Breast epithelium (tissue), 4 donors: Measurements from ENCODE around the gene CCDC138. TPM values are rescaled to one million over a fixed set of nuclear protein-coding genes. Genes with fewer than 3 reads are reported as not detected.

Source experiments
- DNase-seq, 2 donors: peaks; one replicate each; pipeline ENCODE4 v3.0.0-alpha.2; 2019; ENCODE audit warnings: low spot score in 2 of 2
- H3K27ac ChIP-seq, 2 donors: fragments of 200-600 bp; sonication (generic) in 1 of 2; one replicate each; pipeline ENCODE4 v1.5.1; 2016 to 2019; ENCODE audit warnings: mild to moderate bottlenecking in 1 of 2
- H3K27me3 ChIP-seq, 2 donors: fragments of 200-600 bp; sonication (generic) in 1 of 2; one replicate each; pipeline versions ENCODE4 v1.5.1 to v1.6.0; 2017 to 2019; ENCODE audit warnings: control low read depth in 1 of 2, mild to moderate bottlenecking in 1 of 2
- H3K36me3 ChIP-seq: fragments of 200-600 bp; one replicate; pipeline ENCODE4 v1.5.1; 2019
- H3K4me1 ChIP-seq, 2 donors: fragments of 200-600 bp; sonication (generic); one replicate each; pipeline ENCODE4 v1.5.1; 2016 to 2019; ENCODE audit warnings: control low read depth in 1 of 2
- H3K4me3 ChIP-seq, 3 donors: fragments of 200-600 bp; sonication (generic); 1 replicate in 2 of 3; 2 replicates in 1 of 3; pipeline ENCODE4 v1.5.1; 2016 to 2019; ENCODE audit warnings: mild to moderate bottlenecking in 3 of 3, moderate library complexity in 2 of 3
- H3K9me3 ChIP-seq, 2 donors: fragments of 200-600 bp; sonication (generic) in 1 of 2; one replicate each; pipeline ENCODE4 v1.5.1; 2016 to 2019; ENCODE audit warnings: control low read depth in 1 of 2
- POLR2A ChIP-seq: fragments of 450-650 bp; IDR thresholded peaks from one replicate; pipeline ENCODE4 v1.6.1; 2016; ENCODE audit warnings: antibody characterized with exemption, mild to moderate bottlenecking, moderate library complexity
- POLR2AphosphoS5 ChIP-seq, 3 donors: sonication (generic); formaldehyde crosslinking; IDR thresholded peaks; one replicate each; pipeline ENCODE4 v1.6.1; 2017; ENCODE audit warnings: antibody characterized with exemption in 3 of 3
- intact Hi-C: fragments of 100-400 bp; cut with DNase I; formaldehyde crosslinking; loops from one replicate; pipeline ENCODE4 v1.15.1; 2023; ENCODE audit warnings: low total_unique reads
- total RNA-seq, 3 donors: library from RNA; depleted of rRNA; stranded (reverse); fragments of >200 nt; gene quantifications; one replicate each; pipeline ENCODE4 v1.1.0, GENCODE V29; 2016
- TF ChIP-seq, protein P1 (sequence below), 3 donors: fragments of 450-650 bp; IDR thresholded peaks; one replicate each; pipeline ENCODE4 v1.5.1; 2016 to 2017; ENCODE audit warnings: antibody characterized with exemption in 3 of 3, mild to moderate bottlenecking in 3 of 3, moderate library complexity in 3 of 3

The CCDC138 gene
- total RNA-seq, 3 donors from 2014 or later, result 2.1 to 13.5 (median 5.2) TPM

DNA sequence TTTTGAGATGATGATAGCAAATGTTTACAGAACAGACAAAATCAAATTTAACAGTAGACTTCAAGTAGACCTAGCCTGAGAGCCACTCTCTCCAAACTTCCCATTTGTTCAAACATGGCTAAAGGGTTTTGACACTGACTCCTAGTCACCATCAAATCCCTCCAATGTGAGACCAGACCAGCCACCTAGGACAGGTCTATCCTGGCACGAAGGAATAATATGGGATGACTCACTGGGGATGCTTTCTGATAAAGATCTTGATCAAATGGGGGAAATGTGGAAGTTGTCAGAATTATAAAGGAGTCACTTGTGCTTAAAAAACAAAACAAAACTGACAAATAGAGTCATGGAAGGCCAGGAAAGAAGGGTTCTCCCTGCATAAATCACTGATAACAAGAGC is 106.7 kb downstream of the CCDC138 start:
- Histone ChIP-seq H3K27ac (no peak overlapping the region), H3K4me3 (no peak overlapping the region), H3K36me3 (no peaks in the 10 kb centered on the region), H3K9me3 (peaks cover 7 to 8% of the 10 kb centered on the region in 2 donors), H3K27me3 (no peaks in the 10 kb centered on the region), H3K4me1 (no peaks in the 10 kb centered on the region)
- DNase-seq, result no peak
- intact Hi-C loops, result no loop called here
- no peak for TF ChIP-seq POLR2AphosphoS5 (IDR thresholded peaks at IDR 0.05)
- TF ChIP-seq, protein P1, sequence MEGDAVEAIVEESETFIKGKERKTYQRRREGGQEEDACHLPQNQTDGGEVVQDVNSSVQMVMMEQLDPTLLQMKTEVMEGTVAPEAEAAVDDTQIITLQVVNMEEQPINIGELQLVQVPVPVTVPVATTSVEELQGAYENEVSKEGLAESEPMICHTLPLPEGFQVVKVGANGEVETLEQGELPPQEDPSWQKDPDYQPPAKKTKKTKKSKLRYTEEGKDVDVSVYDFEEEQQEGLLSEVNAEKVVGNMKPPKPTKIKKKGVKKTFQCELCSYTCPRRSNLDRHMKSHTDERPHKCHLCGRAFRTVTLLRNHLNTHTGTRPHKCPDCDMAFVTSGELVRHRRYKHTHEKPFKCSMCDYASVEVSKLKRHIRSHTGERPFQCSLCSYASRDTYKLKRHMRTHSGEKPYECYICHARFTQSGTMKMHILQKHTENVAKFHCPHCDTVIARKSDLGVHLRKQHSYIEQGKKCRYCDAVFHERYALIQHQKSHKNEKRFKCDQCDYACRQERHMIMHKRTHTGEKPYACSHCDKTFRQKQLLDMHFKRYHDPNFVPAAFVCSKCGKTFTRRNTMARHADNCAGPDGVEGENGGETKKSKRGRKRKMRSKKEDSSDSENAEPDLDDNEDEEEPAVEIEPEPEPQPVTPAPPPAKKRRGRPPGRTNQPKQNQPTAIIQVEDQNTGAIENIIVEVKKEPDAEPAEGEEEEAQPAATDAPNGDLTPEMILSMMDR (IDR thresholded peaks at IDR 0.05), result no peak
- no peak for TF ChIP-seq POLR2A

DNA sequence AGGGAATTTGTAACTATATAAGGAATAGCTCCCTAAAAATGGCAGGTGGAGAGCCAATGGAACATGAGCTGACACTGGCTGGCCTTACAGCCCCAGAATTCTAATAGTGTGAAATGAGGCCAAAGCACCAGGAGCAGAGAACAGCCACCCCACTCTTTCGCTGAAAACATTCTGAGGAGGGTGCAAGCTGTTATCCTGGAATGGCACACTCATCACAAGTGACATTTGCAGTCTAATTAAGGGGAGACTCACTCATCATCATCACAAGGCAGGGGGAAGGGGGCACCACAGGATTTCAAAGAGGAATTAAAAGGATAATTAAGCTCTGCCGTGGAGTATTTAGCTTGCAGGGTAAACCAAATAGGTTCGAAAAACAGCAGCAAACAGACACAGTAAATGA is 108.2 kb downstream of the CCDC138 start:
- no peak overlapping the region for H3K4me3 ChIP-seq
- no peaks in the 10 kb centered on the region for H3K27me3 ChIP-seq
- intact Hi-C loops, result no loop called here
- no peak for DNase-seq
- H3K36me3 ChIP-seq, result no peaks in the 10 kb centered on the region
- no peaks in the 10 kb centered on the region for H3K4me1 ChIP-seq
- TF ChIP-seq POLR2A (no peak), POLR2AphosphoS5 (IDR thresholded peaks at IDR 0.05) (no peak)
- TF ChIP-seq, protein P1 (IDR thresholded peaks at IDR 0.05), result no peak
- peaks cover 2 to 8% of the 10 kb centered on the region in 2 donors for H3K9me3 ChIP-seq
- no peak overlapping the region for H3K27ac ChIP-seq

DNA sequence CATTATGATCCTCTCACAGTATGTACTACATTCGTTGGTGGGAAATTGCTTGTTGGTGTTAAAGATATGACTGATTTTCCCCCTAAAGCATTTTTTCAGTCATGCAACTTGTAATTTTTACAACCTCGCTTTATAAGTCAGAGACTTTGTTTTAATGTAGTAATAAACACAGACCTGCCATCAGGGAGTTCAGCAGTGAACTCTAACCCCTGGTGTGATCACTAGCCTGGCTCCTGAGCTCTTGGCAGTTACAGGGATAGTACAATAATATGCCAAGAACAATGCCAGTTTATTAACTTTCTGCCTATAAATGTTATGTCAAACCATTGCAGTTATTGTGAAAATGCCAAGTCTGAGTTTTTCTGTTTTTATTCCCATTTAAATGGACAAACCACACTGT is 108.6 kb downstream of the CCDC138 start:
- peaks cover 0 to 6% of the 10 kb centered on the region in 2 donors for H3K9me3 ChIP-seq
- TF ChIP-seq, protein P1 (IDR thresholded peaks at IDR 0.05), result no peak
- TF ChIP-seq POLR2A, result no peak
- TF ChIP-seq POLR2AphosphoS5 (IDR thresholded peaks at IDR 0.05), result no peak
- no peaks in the 10 kb centered on the region for H3K4me1 ChIP-seq
- H3K4me3 ChIP-seq, result no peak overlapping the region
- H3K27me3 ChIP-seq, result no peaks in the 10 kb centered on the region
- no peak overlapping the region for H3K27ac ChIP-seq
- no peak for DNase-seq
- H3K36me3 ChIP-seq, result no peaks in the 10 kb centered on the region
- intact Hi-C loops, result no loop called here

DNA sequence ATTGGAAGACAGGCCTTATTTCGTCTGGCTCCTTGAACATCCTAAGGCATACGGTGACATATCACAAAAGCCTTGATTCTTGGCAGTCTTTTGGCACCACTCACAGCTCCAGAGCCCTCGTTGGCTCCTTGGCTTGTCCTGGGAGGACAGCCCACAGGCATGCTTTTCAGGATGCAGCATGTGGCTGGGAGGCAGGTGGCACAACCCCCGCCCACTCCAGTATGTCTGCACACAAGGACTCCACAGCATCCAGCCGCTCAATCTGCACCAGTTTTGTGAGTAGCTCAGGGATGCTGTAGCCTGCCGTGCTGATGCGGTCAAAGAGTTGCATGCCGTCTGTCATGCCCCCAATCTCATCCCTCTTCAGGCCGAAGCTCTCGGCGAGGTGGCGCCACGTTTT is 110.2 kb downstream of the CCDC138 start:
- intact Hi-C loops, result no loop called here
- Histone ChIP-seq H3K4me3 (no peak overlapping the region), H3K9me3 (no peaks in the 10 kb centered on the region), H3K27me3 (no peaks in the 10 kb centered on the region), H3K27ac (no peak overlapping the region), H3K36me3 (no peaks in the 10 kb centered on the region), H3K4me1 (no peaks in the 10 kb centered on the region)
- TF ChIP-seq POLR2A (no peak), POLR2AphosphoS5 (IDR thresholded peaks at IDR 0.05) (no peak)
- TF ChIP-seq, protein P1 (IDR thresholded peaks at IDR 0.05), result no peak
- no peak for DNase-seq

DNA sequence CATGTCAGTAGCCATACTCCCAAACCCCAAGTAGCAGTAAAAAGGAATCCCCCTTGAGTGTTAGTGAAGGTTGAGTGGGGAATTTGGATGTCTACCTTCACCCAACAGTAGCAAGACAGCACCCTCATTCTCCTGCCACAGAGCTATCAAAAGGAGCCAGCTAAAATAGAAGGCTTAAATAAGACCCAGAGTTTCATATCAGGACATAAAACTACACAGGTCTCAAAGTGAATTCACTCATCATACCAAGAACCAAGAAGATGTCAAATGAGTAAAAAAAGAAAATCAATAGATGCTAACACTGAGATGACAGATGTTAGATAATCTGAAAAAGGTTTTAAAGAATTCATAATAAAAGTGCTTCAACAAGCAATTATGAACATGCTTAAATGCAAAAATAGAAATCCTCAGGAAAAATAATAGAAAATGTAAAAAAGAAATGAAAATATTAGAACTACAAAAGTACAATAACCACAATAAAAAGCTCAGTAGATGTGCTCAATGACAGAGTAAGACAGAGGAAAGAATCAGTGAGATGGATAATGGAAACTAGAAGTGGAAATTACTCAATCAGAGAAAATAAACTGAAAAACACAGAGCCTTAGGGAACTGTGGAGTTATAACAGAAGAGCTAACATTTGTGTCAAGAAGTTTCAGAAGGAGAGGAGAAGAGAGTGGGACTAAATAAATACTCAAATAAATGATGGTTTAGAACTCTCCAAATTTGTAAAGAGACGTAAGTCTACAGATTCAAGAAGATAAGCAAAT is 111.9 kb downstream of the CCDC138 start:
- Histone ChIP-seq H3K27me3 (no peaks in the 10 kb centered on the region), H3K4me1 (no peaks in the 10 kb centered on the region), H3K36me3 (no peaks in the 10 kb centered on the region), H3K27ac (no peak overlapping the region), H3K9me3 (no peaks in the 10 kb centered on the region), H3K4me3 (no peak overlapping the region)
- no peak for TF ChIP-seq POLR2A
- TF ChIP-seq POLR2AphosphoS5 (IDR thresholded peaks at IDR 0.05), result no peak
- TF ChIP-seq, protein P1 (IDR thresholded peaks at IDR 0.05), result no peak
- DNase-seq, result no peak
- intact Hi-C loops, result no loop called here
